22Rv1 (cell line): Measurements from ENCODE around the gene SNED1.

ENCODE experiments used
- H3K27ac ChIP-seq: fragments of 450-650 bp; 2 replicates; pipeline ENCODE4 v1.5.1; 2017
- CTCF ChIP-seq: fragments of 450-650 bp; IDR thresholded peaks from 2 replicates; pipeline ENCODE4 v1.5.1; 2017; ENCODE audit warnings: mild to moderate bottlenecking
- ZFX ChIP-seq: fragments of 450-650 bp; IDR thresholded peaks from 2 replicates; pipeline ENCODE4 v1.6.1; 2017; ENCODE audit warnings: antibody characterized with exemption, borderline replicate concordance

SNED1 gene

DNA sequence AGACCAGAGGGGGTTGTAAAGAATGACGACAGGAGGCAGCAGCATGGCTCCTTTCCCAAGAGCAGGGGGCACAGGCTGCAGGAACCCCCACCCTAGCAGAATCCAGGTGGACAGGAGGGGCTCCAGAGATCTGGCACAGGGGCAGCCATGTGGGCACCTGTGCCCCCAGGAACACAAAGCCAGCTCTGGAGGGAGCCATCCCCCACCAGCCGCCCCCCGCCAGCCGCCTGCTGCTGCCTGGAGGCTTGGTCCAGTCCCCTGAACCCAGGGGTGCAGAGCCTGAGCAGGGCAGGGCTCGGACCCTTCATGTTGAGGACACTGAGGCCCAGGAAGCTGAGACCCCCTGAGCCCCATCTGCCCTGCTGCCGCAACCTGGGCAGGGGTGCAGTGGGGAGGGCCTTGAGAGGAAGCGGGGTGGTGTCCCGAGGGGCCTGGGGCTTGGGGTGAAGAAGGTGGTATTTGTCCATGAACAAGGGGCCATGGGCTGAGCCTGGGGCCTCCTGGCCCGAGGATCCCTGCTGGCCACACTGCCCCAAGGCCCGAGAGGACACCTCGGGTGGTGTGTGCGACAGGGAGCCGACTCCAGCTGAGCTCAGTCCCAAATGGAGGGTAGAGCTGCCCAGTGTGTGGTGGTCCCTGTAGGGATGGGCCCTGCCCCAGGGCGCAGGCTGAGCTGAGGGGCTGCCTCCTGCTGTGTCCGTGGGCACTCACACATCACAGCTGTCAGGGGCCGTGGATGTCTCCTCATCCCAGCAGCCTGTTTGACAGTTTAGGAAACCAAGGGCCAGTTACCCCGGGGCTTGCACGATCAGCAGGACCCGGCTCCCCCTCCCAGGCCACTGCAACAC, 39.8 kb upstream of the SNED1 start:
- H3K27ac ChIP-seq, result no peak overlapping the region
- TF ChIP-seq ZFX, result no peak
- TF ChIP-seq CTCF, result no peak

DNA sequence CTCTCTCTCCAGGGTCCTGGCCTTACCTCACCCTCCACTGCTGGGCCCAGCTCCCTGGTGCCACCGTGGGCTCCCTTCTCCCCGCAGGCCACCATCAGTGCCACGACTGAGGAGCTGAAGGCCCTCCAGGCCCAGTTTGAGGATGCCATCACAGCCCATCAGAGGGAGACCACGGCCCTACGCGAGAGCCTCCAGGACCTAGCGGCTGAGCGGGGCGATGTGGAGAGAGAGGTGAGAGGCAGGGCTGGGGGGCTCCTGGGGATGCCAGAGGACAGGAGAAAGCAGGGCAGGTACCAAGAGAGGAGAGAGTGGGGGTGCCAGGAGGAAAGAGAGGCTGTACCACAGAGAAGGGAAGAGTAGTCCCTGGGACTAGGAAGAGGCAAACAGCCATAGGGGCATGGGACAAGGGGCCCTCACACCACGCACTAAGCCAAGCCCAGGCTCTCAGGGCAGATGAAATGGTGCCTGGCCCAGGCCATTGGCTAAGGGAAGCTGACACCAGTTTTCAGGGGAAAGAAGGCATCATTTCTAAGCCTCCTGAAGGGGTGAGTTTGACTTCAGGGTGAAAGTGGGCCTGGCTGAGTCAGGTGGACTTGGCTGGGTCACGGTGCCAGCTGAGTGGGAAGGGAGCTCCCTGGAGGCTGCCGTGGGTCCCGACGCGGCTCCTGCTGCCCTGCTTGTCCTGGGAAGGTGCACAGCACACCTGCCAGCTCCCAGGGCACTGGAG, 39.0 kb upstream of the SNED1 start:
- H3K27ac ChIP-seq, result no peak overlapping the region
- no peak for TF ChIP-seq CTCF
- no peak for TF ChIP-seq ZFX

DNA sequence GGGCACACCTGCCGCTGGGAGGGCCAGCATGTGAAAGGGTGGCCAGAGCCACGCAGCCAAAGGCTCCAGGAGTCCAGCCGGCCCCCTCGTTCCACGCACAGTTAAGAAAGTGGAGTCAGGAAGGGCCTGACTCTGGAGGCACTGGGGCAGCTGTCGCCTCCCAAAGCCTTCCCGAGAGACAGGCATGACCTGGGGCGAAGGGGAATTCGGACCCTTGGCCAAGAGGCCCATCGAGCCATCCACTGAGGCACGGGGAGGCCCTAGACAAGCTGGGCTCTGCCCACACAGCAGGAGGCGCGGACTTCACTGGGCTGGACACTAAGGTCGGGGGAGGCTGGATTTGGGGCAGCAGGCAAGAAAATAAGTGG, 38.5 kb upstream of the SNED1 start:
- no peak overlapping the region for H3K27ac ChIP-seq
- TF ChIP-seq ZFX (no peak), CTCF (no peak)

GRCh38 chr2:240960309-240960970, 38.0 kb upstream of the SNED1 start:
- TF ChIP-seq ZFX, result no peak
- TF ChIP-seq CTCF, result no peak
- no peak overlapping the region for H3K27ac ChIP-seq

DNA sequence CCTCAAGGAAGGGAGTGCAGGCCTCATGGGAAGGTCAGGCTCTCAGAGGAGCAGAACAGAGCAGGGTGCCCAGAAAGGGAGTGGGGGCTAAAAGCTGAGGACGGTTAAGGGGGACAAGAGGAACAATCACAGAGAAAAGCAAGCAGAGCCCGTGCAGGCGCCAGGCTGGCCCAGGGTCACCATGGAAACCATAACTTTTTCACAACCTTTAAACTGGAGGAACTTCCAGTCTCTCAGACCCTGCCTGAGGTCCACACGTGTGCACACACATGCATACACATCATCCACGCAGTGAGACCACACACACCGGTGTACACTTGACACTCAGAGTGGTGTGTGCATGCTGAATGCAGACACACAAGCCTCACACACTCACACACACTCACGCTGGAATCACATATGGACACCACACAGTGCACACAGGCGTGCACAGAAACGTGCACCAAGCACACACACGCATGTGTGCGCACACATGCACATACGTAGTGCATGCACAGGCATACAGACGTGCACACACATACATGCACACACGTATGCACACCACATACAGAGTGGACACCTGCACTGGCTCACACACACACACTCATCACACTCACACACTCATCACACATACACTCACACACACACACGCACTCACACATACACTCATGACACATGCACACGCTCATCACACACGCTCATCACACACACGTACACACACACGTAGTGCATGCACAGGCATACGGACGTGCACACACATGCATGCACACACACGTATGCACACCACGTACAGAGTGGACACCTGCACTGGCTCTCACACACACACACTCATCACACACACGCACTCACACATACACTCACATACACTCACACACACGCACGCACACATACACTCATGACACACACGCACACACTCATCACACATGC, 37.2 kb upstream of the SNED1 start:
- TF ChIP-seq CTCF (no peak), ZFX (no peak)
- H3K27ac ChIP-seq, result no peak overlapping the region

DNA sequence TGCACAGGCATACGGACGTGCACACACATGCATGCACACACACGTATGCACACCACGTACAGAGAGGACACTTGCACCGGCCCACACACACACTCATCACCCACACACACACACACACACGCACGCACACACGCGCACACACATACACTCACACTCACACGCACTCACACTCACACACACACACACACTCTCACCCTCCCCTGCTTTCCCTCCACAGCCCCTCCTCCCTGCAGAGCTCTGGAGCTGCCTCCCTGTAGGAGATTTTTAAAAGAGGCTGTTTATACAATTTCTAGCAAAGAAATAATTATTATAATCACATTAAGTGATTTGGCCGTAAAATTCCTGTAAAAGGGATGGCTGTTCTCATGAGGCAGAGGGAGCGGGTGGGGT, 36.5 kb upstream of the SNED1 start:
- H3K27ac ChIP-seq, result no peak overlapping the region
- TF ChIP-seq CTCF (no peak), ZFX (no peak)
